GM21390 (cell line): Measurements from ENCODE around the gene OPCML.

Source experiments
- ATAC-seq: cut with Tn5 transposase; IDR thresholded peaks from one replicate; pipeline ENCODE4 v1.9.1; 2021; ENCODE audit not compliant: unreplicated experiment

The OPCML gene

GRCh38 chr11:132961453-132961852 lies 570.8 kb downstream of the OPCML start:
- no peak for ATAC-seq

- no peak for ATAC-seq
Measured at GRCh38 chr11:132960273-132961078, 571.8 kb downstream of the OPCML start.

- no peak for ATAC-seq
Measured at GRCh38 chr11:132959693-132960092, 572.6 kb downstream of the OPCML start.

GRCh38 chr11:132957881-132958280 lies 574.4 kb downstream of the OPCML start:
- ATAC-seq, result no peak

GRCh38 chr11:132948252-132948651 lies 584.0 kb downstream of the OPCML start:
- no peak for ATAC-seq

GRCh38 chr11:132944569-132944944 lies 587.7 kb downstream of the OPCML start:
- ATAC-seq, result no peak

DNA sequence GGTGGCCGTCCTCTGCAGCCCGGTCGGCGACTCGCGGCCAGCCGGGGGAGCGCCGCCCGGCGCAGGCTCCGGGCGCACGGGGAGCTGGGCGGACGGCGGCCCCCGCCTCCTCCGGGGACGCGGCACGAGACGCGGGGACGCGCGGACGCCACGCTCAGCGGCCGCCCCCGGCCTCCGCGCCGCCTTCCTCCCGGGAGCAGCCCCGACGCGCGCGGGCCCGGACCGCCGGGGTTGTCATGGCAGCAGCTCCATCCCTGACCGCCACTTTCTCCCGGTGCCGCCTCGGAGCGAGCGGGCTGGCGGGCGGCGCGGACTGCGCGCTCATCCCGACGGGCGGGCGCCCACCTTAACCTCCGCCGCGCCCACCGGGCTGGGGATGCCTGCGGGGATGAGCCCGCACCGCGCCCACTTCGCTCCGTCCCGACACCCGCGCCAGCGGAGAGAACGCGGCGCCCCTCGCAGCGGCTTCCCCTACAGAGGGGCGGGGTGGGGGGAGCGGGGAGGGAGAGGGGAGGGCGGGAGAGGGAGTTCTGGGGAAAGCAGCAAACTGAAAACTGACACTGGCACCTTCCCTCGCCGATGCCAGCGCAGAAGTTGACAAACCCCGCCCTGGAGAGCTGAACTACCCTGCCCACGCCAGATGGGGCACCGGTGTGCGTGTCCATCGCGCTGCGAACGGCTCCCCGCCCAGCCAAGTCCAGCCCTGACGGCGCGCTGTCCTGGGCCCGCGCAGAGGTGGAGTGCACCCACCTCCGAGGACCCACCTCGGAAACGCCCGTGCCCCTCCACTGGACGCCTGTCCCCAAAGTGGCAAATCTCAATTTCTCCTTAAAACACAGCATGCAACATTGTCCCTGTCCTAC lies 588.4 kb downstream of the OPCML start:
- ATAC-seq, result no peak

GRCh38 chr11:132943357-132943705 lies 589.0 kb downstream of the OPCML start:
- no peak for ATAC-seq

DNA sequence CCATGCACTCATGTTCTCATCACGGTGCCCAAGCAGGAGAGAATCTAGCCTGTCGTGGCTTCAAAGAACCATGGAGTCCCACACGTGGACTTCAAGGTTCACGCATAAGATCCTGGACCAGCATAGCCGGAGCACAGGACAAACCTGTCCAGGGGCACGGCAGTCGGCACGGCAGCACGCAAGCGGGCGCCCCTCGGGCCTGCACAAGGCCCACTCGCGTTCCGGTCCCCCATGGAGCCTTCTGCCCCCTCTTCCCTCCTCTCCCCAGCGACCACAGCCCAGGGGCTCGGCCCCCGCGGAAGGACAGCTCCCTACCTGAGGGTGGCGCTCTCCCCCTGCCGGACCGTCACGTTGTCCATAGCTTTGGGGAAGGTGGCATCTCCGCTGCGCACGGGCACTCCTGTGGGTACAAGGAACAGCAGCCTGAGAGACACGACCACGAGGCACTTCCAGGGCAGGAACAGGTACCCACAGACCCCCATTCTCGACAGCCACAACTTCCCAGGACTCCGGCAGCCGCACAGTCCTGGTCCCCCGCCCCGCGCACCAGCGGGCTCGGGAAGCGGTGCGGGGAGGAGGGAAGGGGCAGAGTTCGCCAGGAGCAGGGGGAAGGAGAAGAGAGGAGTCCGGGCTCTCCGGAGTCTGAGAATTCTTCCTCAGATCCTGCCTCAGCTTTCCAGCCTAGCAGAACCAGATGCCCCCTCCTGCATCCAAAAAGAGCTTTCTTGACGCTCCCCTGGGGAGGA lies 589.5 kb downstream of the OPCML start:
- ATAC-seq, result no peak

DNA sequence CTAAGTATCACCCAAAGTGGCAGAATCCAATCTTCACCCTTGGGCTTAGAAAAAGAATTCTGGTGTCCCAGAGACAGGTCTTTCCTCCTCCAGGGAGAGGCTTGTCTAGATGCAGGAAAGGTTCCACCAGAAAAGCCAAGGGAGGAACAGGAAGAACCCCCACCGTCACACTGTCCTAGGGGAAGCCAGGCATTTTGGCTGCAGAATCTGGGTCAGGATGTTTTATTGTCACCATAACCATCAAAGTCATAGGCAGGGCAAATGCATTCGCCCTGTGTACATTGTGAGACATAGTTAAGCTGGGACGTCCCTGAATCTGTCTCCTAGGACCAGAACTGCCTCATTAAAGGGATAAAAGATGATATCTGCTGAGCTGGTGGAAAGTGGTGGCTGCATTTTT lies 590.5 kb downstream of the OPCML start:
- no peak for ATAC-seq

GRCh38 chr11:132941024-132941646 lies 591.2 kb downstream of the OPCML start:
- no peak for ATAC-seq

DNA sequence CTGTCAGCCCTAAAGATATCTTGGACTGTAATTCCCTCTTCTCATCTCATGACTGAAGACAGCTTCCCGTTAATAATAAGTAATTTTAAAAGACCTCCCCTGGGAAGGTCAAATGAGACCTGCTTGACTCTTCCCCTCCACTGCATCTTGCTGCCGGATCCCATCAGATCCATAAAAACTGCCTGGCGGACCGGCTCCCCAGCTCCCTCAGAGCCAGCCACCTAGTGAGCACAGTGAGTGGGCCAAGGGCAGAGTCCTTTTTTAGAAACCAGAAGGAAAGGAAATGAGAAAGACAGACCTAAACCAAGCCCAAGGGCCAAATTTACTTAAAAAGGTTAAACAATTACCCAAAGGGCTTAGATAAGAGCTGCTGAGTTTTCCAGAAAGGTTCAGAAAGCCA lies 595.3 kb downstream of the OPCML start:
- no peak for ATAC-seq

DNA sequence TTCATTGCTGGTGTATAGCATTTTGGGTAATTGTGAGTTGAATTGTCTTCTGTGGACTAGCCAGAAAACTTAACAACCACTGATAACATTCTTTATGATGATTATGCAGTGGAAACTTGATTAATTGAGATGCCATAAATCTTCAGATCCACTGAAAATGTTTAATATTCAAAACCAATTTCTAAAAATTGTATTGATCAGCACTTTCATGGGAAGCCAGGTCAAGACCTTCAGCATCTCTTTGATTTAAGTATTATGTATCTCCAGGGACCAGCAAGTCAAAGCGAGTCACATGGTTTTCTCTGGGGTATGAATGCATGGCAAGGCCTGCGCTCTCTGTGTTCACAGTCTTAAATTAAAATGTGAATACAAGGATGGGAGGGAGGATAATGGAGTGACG lies 596.9 kb downstream of the OPCML start:
- no peak for ATAC-seq

GRCh38 chr11:132933703-132934102 lies 598.6 kb downstream of the OPCML start:
- no peak for ATAC-seq

DNA sequence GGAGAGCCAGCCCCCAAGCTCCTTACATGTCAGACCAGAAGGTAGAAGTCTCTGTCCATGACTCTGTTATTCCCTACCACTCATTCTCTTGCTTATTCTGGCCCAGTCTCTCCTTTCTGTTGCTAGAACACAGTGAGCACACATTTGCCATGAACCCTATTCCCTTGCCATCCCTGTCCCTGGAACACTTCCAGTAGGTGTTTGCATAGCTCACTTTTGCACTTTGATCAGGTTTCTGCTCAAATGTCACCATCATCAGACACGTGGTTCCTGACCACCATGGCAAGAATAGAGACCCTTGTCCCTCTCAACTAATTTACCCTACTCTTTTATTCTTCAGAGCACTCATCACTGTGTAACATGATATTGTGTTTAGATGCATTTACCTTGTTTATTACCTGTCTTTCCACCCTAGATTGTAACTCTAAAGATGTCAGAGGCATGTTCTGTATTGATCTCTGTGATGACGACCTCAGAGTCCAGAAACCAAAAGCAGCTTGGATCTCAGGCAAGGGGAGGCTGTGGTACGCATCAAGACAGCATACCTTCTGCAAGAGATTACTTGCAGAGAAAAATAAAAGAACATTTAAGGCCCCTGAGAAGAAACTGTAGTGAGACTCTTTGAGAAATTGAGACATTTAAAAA lies 606.4 kb downstream of the OPCML start:
- no peak for ATAC-seq

- no peak for ATAC-seq
Measured at GRCh38 chr11:132921597-132921996, 610.7 kb downstream of the OPCML start.

DNA sequence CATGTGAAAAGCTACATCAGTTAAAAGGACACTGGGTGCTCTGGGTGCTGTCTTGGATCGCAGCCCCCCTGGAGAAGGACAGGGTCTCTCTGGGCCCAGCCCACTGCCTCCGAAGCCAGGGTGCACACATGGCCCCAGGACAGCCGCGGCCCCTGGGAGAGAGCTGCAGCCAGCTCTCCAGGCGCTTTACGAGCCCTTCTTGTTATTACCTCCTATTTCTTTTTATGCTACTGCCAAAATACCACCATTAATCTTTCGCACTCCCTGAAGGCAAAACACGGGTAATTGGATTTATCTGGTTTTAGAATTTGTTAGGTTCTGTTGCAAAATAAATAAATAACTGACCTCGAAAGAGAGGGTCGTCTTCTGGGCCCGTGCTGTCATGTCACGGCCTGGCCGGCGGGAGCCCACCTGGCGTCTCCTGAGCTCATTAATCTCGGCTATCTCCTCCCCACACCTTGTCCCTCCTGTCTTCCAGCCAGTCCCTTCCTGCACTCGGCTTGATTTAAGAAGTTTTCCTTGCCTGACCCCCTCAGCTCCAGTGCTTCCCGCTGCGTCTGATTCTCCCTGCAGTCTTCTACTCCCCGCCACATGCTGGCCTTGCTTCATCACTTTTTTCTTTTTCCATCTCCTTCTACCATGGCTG lies 611.7 kb downstream of the OPCML start:
- no peak for ATAC-seq

GRCh38 chr11:132914600-132914999 lies 617.7 kb downstream of the OPCML start:
- ATAC-seq, result no peak

- ATAC-seq, result no peak
Measured at GRCh38 chr11:132913886-132914285, 618.4 kb downstream of the OPCML start.

GRCh38 chr11:132913295-132913694 lies 619.0 kb downstream of the OPCML start:
- ATAC-seq, result no peak
